Stimulated activated CD8-positive, alpha-beta memory T cell treated with anti-CD3 and anti-CD28 coated beads, Interleukin-4, amount 100 ng/mL, for 4 hours (primary cell): ENCODE data around the gene TXLNG.

Source experiments
- DNase-seq, 2 donors: peaks; one replicate each; pipeline ENCODE4 v3.0.0-alpha.2; 2020; ENCODE audit warnings: low read depth in 2 of 2, low spot score in 1 of 2

TXLNG gene

GRCh38 chrX:16785247-16786138, 773 bp upstream of the TXLNG start:
- DNase-seq = no peak

- peak in 1 of 2 donors; percentile 32 for DNase-seq
Observed at GRCh38 chrX:16786791-16787735, 797 bp downstream of the TXLNG start.

GRCh38 chrX:16788477-16788876, 2.2 kb downstream of the TXLNG start:
- no peak for DNase-seq

GRCh38 chrX:16796298-16796697, 10.0 kb downstream of the TXLNG start:
- no peak for DNase-seq

GRCh38 chrX:16797358-16797757, 11.1 kb downstream of the TXLNG start:
- DNase-seq = no peak

GRCh38 chrX:16797841-16798240, 11.6 kb downstream of the TXLNG start:
- no peak for DNase-seq

- DNase-seq = no peak
Observed at GRCh38 chrX:16804923-16805464, 18.7 kb downstream of the TXLNG start.

GRCh38 chrX:16807548-16807947, 21.3 kb downstream of the TXLNG start:
- DNase-seq = no peak

GRCh38 chrX:16807976-16808542, 21.8 kb downstream of the TXLNG start:
- no peak for DNase-seq

GRCh38 chrX:16814597-16814996, 28.3 kb downstream of the TXLNG start:
- no peak for DNase-seq

- no peak for DNase-seq
Observed at GRCh38 chrX:16819634-16820033, 33.4 kb downstream of the TXLNG start.

GRCh38 chrX:16822723-16823122, 36.5 kb downstream of the TXLNG start:
- DNase-seq = no peak

- DNase-seq = no peak
Observed at GRCh38 chrX:16825264-16826035, 39.2 kb downstream of the TXLNG start.

GRCh38 chrX:16826207-16826606, 39.9 kb downstream of the TXLNG start:
- no peak for DNase-seq

GRCh38 chrX:16827225-16827624, 41.0 kb downstream of the TXLNG start:
- no peak for DNase-seq

GRCh38 chrX:16828124-16828908, 42.0 kb downstream of the TXLNG start:
- no peak for DNase-seq

- no peak for DNase-seq
Observed at GRCh38 chrX:16832301-16832700, 46.0 kb downstream of the TXLNG start.

- no peak for DNase-seq
Observed at GRCh38 chrX:16834806-16835205, 48.5 kb downstream of the TXLNG start.

- DNase-seq = no peak
Observed at GRCh38 chrX:16836371-16836770, 50.1 kb downstream of the TXLNG start.
